ENCODE measurements around the gene MDK.

The MDK gene

GRCh38 chr11:46381048-46381818, at the start of gene MDK:
Gene MDK (plus strand): TSS chr11:46381669. CDS start chr11:46382058, 389 bp downstream.
- TF ChIP-seq CTCF (IDR thresholded peaks at IDR 0.05; ENCODE audit: low read depth, low read length): no peak
- H3K9me3 ChIP-seq (ENCODE audit: severe bottlenecking): no peaks in the 10 kb centered on the region
- no peaks in the 10 kb centered on the region for H3K27me3 ChIP-seq (ENCODE audit: insufficient read depth, low read depth, severe bottlenecking)
- H3K4me3 ChIP-seq (ENCODE audit: low read depth, low read length): peak within 1 kb of the TSS; percentile 57
- H3K27ac ChIP-seq: peak within 1 kb of the TSS; percentile 79
- DNase-seq: peak; percentile 43
- H3K36me3 ChIP-seq: peaks cover 44% of the 10 kb centered on the region

GRCh38 chr11:46332093-46332567, 49.3 kb upstream of the MDK start:
- TF ChIP-seq CTCF (IDR thresholded peaks at IDR 0.05; ENCODE audit: low read depth, low read length): no peak
- H3K36me3 ChIP-seq: no peaks in the 10 kb centered on the region
- no peak for DNase-seq
- no peaks in the 10 kb centered on the region for H3K27me3 ChIP-seq (ENCODE audit: insufficient read depth, low read depth, severe bottlenecking)
- no peaks in the 10 kb centered on the region for H3K9me3 ChIP-seq (ENCODE audit: severe bottlenecking)
- no peak overlapping the region for H3K4me3 ChIP-seq (ENCODE audit: low read depth, low read length)
- H3K27ac ChIP-seq: no peak overlapping the region

GRCh38 chr11:46332568-46333393, 48.7 kb upstream of the MDK start:
- Histone ChIP-seq H3K4me3 (ENCODE audit: low read depth, low read length) (no peak overlapping the region), H3K9me3 (ENCODE audit: severe bottlenecking) (no peaks in the 10 kb centered on the region), H3K27ac (no peak overlapping the region), H3K27me3 (ENCODE audit: insufficient read depth, low read depth, severe bottlenecking) (no peaks in the 10 kb centered on the region), H3K36me3 (no peaks in the 10 kb centered on the region)
- no peak for DNase-seq
- TF ChIP-seq CTCF (IDR thresholded peaks at IDR 0.05; ENCODE audit: low read depth, low read length): no peak

GRCh38 chr11:46333394-46333947, 48.0 kb upstream of the MDK start:
- Histone ChIP-seq H3K27ac (no peak overlapping the region), H3K27me3 (ENCODE audit: insufficient read depth, low read depth, severe bottlenecking) (no peaks in the 10 kb centered on the region), H3K36me3 (no peaks in the 10 kb centered on the region), H3K9me3 (ENCODE audit: severe bottlenecking) (no peaks in the 10 kb centered on the region), H3K4me3 (ENCODE audit: low read depth, low read length) (no peak overlapping the region)
- DNase-seq: no peak
- no peak for TF ChIP-seq CTCF (IDR thresholded peaks at IDR 0.05; ENCODE audit: low read depth, low read length)

- no peak for TF ChIP-seq CTCF (IDR thresholded peaks at IDR 0.05; ENCODE audit: low read depth, low read length)
- no peak for DNase-seq
- Histone ChIP-seq H3K4me3 (ENCODE audit: low read depth, low read length) (no peak overlapping the region), H3K27ac (no peak overlapping the region), H3K9me3 (ENCODE audit: severe bottlenecking) (no peaks in the 10 kb centered on the region), H3K36me3 (no peaks in the 10 kb centered on the region), H3K27me3 (ENCODE audit: insufficient read depth, low read depth, severe bottlenecking) (no peaks in the 10 kb centered on the region)
These were observed 47.3 kb upstream of the MDK start for GRCh38 chr11:46334211-46334610.

All from WERI-Rb-1 (cell line).